GM18526 (cell line): ENCODE measurements around the gene AKAP9.

Experiments used
- POLR2A ChIP-seq: IDR thresholded peaks from 3 replicates; pipeline ENCODE4 v1.6.1; 2011; ENCODE audit not compliant: insufficient read length; ENCODE audit errors: extremely low read depth

Gene AKAP9

GRCh38 chr7:91979590-91979989, 38.9 kb downstream of the AKAP9 start:
- TF ChIP-seq POLR2A = no peak

- TF ChIP-seq POLR2A = no peak
Observed at GRCh38 chr7:91988213-91988612, 47.6 kb downstream of the AKAP9 start.

GRCh38 chr7:91993976-91994375, 53.3 kb downstream of the AKAP9 start:
- no peak for TF ChIP-seq POLR2A

GRCh38 chr7:91995391-91996105, 54.9 kb downstream of the AKAP9 start:
- no peak for TF ChIP-seq POLR2A

GRCh38 chr7:91999631-92000565, 59.2 kb downstream of the AKAP9 start:
- no peak for TF ChIP-seq POLR2A

GRCh38 chr7:92002720-92003119, 62.1 kb downstream of the AKAP9 start:
- TF ChIP-seq POLR2A = no peak

- no peak for TF ChIP-seq POLR2A
Observed at GRCh38 chr7:92006046-92006445, 65.4 kb downstream of the AKAP9 start.

- TF ChIP-seq POLR2A = no peak
Observed at GRCh38 chr7:92010215-92010614, 69.6 kb downstream of the AKAP9 start.

- TF ChIP-seq POLR2A = no peak
Observed at GRCh38 chr7:92013611-92014010, 72.9 kb downstream of the AKAP9 start.

- no peak for TF ChIP-seq POLR2A
Observed at GRCh38 chr7:92020636-92021035, 80.0 kb downstream of the AKAP9 start.

GRCh38 chr7:92025260-92025659, 84.6 kb downstream of the AKAP9 start:
- no peak for TF ChIP-seq POLR2A

- TF ChIP-seq POLR2A = no peak
Observed at GRCh38 chr7:92028226-92028625, 87.6 kb downstream of the AKAP9 start.

- TF ChIP-seq POLR2A = no peak
Observed at GRCh38 chr7:92028686-92029085, 88.0 kb downstream of the AKAP9 start.

- TF ChIP-seq POLR2A = no peak
Observed at GRCh38 chr7:92034116-92034515, 93.5 kb downstream of the AKAP9 start.

- no peak for TF ChIP-seq POLR2A
Observed at GRCh38 chr7:92035576-92035975, 94.9 kb downstream of the AKAP9 start.

- no peak for TF ChIP-seq POLR2A
Observed at GRCh38 chr7:92039900-92040299, 99.2 kb downstream of the AKAP9 start.
